Measurements from ENCODE around the gene ADAMTS1. TPM values are rescaled to one million over a fixed set of nuclear protein-coding genes. Genes with fewer than 3 reads are reported as not detected.

The ADAMTS1 gene
- total RNA-seq, 1 donor from 2014 or later: 141 TPM

DNA sequence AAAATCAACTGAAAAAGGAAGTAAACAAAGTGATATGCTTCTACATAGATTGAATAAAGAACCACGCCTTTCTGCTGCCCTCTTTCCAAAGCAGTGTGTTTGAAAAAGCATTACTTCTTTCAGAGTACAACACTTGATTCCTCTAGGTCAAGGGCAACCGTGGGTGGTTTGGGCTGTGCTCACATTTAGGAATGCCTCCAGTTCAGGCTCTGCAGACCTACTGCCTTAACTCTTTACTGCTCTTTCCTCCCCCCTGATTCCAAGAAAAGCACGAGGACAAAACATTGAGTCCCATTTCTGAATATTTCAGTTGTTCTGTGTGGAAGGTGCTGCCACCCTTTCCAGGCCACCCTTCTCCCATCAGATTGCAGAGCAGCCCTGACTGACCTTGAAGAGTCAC is 45.2 kb downstream of the ADAMTS1 start:
- Mint-ChIP-seq H3K9me3 (ENCODE audit: unreplicated experiment) (peaks cover 3% of the 10 kb centered on the region), H3K4me3 (ENCODE audit: unreplicated experiment) (no peak overlapping the region), H3K36me3 (ENCODE audit: low read depth, unreplicated experiment) (no peaks in the 10 kb centered on the region), H3K27me3 (ENCODE audit: low read depth, unreplicated experiment) (no peaks in the 10 kb centered on the region), H3K27ac (ENCODE audit: unreplicated experiment) (peak overlapping the region; percentile 34), H3K4me1 (ENCODE audit: low read depth, unreplicated experiment) (peaks cover 19% of the 10 kb centered on the region)
- no peaks in the 10 kb centered on the region for H3K79me2 ChIP-seq (ENCODE audit: insufficient read depth, low read length)
- H3K4me2 ChIP-seq (ENCODE audit: low read length): no peak overlapping the region
- H3K27ac ChIP-seq (ENCODE audit: low read depth, low read length): no peak overlapping the region
- H3K36me3 ChIP-seq (ENCODE audit: insufficient read depth, low read length): no peaks in the 10 kb centered on the region
- no peaks in the 10 kb centered on the region for H4K20me1 ChIP-seq (ENCODE audit: insufficient read depth, low read length)
- FAIRE-seq (no peak), DNase-seq (ENCODE audit: low read depth) (no peak)
- H3K27me3 ChIP-seq (ENCODE audit: insufficient read depth, low read length): no peaks in the 10 kb centered on the region
- H3K4me3 ChIP-seq (ENCODE audit: insufficient read depth, low read depth, low read length): no peak overlapping the region
- peaks cover 3% of the 10 kb centered on the region for H3K4me1 ChIP-seq (ENCODE audit: insufficient read depth, low read length)
- H3K9ac ChIP-seq (ENCODE audit: low read length): no peak overlapping the region
- no peak overlapping the region for H2AFZ ChIP-seq (ENCODE audit: low read depth, low read length)
- TF ChIP-seq, protein P1, sequence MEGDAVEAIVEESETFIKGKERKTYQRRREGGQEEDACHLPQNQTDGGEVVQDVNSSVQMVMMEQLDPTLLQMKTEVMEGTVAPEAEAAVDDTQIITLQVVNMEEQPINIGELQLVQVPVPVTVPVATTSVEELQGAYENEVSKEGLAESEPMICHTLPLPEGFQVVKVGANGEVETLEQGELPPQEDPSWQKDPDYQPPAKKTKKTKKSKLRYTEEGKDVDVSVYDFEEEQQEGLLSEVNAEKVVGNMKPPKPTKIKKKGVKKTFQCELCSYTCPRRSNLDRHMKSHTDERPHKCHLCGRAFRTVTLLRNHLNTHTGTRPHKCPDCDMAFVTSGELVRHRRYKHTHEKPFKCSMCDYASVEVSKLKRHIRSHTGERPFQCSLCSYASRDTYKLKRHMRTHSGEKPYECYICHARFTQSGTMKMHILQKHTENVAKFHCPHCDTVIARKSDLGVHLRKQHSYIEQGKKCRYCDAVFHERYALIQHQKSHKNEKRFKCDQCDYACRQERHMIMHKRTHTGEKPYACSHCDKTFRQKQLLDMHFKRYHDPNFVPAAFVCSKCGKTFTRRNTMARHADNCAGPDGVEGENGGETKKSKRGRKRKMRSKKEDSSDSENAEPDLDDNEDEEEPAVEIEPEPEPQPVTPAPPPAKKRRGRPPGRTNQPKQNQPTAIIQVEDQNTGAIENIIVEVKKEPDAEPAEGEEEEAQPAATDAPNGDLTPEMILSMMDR (IDR thresholded peaks at IDR 0.05; ENCODE audit: insufficient read depth, low read depth, low read length): no peak
- no peak for TF ChIP-seq EZH2 (IDR thresholded peaks at IDR 0.05; ENCODE audit: insufficient read depth, low read length)
- H3K9me3 ChIP-seq (ENCODE audit: insufficient read depth, low read depth, low read length): no peaks in the 10 kb centered on the region

DNA sequence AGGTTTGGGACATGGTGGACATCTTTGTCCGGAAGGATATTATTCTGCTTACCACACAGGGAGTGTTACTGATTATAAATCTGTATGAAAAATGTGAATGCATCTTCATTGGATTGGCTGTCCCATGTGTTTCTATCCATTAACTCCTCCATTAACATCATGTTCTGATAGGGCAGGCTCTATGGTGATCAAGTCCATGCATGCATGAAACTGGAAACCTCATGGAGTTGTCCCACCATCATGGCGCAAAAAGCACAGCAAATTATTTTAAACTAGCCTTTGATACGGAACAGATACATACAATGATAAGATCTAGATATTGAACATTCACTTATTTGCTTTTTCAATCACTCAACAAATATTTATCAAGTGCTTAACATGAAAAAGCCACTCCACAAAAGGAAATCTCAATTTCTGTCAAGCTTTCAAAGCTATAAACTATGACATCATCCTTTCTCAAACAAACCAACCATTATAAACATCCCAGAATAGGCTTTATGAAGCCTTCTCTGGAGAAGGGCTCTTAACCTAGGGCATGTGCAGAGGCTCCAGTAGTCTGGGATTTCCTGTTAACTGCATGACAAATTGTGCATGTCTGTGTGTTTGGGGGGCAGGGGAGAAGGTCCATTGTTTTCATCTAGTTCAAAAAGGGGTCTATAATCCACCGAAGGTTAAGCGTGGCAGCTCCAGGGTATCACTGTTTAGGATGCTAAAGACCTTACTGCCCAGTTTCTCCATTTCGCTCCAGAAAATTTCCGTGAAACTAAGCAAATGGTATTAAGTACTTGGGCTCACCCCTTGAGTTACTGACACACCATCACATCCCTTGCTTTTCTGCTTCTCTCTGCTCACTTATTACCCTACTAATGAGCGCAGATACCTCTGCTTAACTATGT is 46.1 kb downstream of the ADAMTS1 start:
- no peaks in the 10 kb centered on the region for H3K27me3 ChIP-seq (ENCODE audit: insufficient read depth, low read length)
- H3K27ac ChIP-seq (ENCODE audit: low read depth, low read length): no peak overlapping the region
- DNase-seq (ENCODE audit: low read depth) (peak; percentile 18), FAIRE-seq (no peak)
- Mint-ChIP-seq H3K4me3 (ENCODE audit: unreplicated experiment) (no peak overlapping the region), H3K27me3 (ENCODE audit: low read depth, unreplicated experiment) (no peaks in the 10 kb centered on the region), H3K9me3 (ENCODE audit: unreplicated experiment) (peaks cover 2% of the 10 kb centered on the region), H3K27ac (ENCODE audit: unreplicated experiment) (no peak overlapping the region), H3K4me1 (ENCODE audit: low read depth, unreplicated experiment) (peaks cover 20% of the 10 kb centered on the region), H3K36me3 (ENCODE audit: low read depth, unreplicated experiment) (no peaks in the 10 kb centered on the region)
- H3K9me3 ChIP-seq (ENCODE audit: insufficient read depth, low read depth, low read length): no peaks in the 10 kb centered on the region
- H3K36me3 ChIP-seq (ENCODE audit: insufficient read depth, low read length): no peaks in the 10 kb centered on the region
- no peaks in the 10 kb centered on the region for H4K20me1 ChIP-seq (ENCODE audit: insufficient read depth, low read length)
- H3K9ac ChIP-seq (ENCODE audit: low read length): no peak overlapping the region
- no peak overlapping the region for H3K4me3 ChIP-seq (ENCODE audit: insufficient read depth, low read depth, low read length)
- H3K79me2 ChIP-seq (ENCODE audit: insufficient read depth, low read length): no peaks in the 10 kb centered on the region
- H3K4me2 ChIP-seq (ENCODE audit: low read length): no peak overlapping the region
- no peak overlapping the region for H2AFZ ChIP-seq (ENCODE audit: low read depth, low read length)
- H3K4me1 ChIP-seq (ENCODE audit: insufficient read depth, low read length): peaks cover 3% of the 10 kb centered on the region
- TF ChIP-seq EZH2 (IDR thresholded peaks at IDR 0.05; ENCODE audit: insufficient read depth, low read length): no peak
- TF ChIP-seq, protein P1 (IDR thresholded peaks at IDR 0.05; ENCODE audit: insufficient read depth, low read depth, low read length): no peak

Data from astrocyte (in vitro differentiated cells and primary cell).